GM21576 (cell line): ENCODE measurements around the gene FHOD3.

Experiments
- ATAC-seq: cut with Tn5 transposase; IDR thresholded peaks from one replicate; pipeline ENCODE4 v1.9.1; 2021; ENCODE audit warnings: mild to moderate bottlenecking, moderate library complexity; ENCODE audit not compliant: unreplicated experiment

The FHOD3 gene

DNA sequence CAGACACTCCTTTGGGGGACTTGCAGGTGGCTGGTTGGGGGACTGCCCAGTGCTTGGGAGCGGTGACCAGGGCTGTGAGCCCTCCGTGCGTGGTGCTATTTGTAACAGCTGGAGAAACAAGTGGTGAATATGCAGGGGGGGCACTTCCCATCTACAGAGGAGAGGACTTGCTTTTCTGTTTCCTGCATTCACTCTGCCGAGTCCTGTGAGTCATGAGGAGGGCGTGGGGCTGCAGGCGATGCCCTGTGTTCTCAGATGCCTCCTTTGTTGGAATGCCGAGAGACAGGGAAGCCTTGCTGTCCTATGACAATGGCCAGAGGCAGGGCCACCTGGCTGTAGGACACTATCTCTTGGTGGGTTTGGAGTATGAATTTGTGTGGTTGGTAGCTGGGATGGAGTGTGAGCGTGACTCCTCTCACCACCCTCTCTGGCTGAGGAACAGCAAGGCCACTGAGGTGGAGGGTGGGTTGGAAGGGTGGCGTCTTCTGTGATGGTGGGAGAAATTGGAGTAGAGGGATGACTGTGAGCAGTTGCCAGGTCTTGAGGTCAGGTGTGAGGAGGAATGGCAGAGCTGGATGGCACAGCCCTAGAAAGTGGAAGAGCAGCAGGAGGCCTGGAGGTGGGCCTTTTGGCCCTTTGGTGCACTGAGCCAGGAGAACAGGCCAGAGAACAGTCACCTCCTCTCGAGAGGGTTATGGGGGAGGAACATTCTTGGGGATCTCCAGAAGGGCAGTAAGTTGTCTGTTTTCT lies 24.3 kb downstream of the FHOD3 start:
- ATAC-seq: no peak

DNA sequence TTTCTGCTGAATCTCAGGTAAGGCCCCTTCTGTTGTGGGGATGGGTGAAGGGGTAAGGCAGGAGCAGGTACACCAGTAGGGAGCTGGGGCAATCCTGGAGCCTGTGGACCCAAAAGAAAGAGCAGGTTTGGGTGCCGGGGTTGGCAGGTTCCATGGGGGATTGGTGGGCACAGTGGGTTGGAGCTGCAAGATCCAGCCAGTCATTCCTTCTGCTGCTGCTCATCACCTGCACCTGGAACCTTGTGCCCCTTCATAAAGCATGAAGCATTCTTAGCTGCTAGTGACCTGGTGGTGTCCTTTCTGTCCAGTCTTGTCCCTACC lies 24.9 kb downstream of the FHOD3 start:
- no peak for ATAC-seq

DNA sequence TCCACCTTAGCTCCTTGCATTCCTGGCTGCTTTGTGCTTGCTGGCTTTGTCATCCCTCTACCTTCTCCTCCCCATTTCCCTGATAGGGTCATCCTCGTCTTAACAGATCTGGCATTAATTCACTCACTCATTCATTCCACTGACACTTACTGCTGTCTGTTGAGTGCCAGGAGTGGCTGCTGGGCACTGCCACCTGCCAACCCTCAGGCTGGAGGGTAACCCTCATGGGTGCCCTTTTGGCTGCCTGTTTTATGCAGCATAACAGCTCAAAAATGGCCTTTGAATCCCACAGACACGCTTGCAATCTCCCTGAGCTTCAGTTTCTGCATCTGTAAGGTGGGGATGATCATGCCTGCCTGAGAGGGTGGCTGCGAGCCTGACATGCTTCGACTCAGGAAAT lies 25.2 kb downstream of the FHOD3 start:
- ATAC-seq: no peak

DNA sequence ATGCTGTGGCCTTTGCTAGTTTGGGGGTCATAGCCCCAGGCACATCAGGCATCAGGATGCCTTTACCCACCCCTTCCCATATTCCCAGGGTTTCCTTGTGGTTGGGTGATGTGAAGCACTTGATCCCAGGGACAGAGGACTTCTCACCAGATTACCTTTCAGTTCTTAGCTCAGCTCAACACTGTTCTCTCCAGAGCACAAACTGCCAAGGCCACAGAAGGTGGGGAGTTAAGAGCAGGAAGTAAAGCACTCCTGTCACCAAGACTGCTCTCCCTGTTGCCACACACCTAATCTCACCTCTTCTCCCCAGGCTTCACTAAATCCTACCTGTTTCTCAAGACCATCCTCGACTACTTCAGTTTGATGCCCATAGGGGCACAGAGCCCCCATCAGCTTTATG lies 25.9 kb downstream of the FHOD3 start:
- ATAC-seq: no peak

DNA sequence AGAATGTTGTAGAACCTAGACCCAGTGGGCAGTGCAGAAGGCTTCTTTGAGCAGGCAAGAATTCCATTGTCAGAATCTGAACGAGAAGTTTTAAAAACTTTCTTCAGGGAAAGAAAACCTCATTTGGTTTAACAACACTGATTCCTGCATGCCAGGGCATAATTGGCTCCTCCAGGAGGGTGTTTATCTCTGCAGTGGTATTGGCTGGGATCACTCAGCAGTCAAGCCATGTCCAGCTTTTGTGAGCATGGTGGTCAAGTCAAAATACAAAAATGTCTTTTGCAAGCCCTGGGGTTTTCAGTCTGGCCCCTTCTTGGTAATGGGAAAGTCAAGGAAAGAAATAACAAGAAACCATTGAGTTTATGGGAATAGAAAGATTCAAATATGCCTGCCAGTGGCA lies 28.3 kb downstream of the FHOD3 start:
- ATAC-seq: no peak

DNA sequence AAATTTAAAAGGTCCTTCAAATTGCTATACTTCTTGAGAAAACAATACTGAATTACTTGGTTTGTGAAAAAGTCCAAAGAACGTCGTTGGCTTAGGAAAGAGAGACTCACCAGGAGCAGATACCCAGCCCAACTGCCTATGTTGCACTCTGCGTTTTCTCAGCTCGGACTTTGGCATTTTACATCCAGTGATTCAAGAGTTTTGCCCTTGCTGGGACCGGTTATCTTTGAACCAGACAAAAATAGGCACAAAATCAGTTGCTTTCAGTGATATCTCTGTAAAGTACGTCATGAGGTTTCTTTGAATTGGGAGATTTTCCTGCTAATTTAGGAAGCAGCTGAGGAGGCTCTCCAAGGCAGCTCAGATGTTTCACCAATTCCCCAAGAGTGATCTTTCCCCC lies 29.3 kb downstream of the FHOD3 start:
- ATAC-seq: no peak

DNA sequence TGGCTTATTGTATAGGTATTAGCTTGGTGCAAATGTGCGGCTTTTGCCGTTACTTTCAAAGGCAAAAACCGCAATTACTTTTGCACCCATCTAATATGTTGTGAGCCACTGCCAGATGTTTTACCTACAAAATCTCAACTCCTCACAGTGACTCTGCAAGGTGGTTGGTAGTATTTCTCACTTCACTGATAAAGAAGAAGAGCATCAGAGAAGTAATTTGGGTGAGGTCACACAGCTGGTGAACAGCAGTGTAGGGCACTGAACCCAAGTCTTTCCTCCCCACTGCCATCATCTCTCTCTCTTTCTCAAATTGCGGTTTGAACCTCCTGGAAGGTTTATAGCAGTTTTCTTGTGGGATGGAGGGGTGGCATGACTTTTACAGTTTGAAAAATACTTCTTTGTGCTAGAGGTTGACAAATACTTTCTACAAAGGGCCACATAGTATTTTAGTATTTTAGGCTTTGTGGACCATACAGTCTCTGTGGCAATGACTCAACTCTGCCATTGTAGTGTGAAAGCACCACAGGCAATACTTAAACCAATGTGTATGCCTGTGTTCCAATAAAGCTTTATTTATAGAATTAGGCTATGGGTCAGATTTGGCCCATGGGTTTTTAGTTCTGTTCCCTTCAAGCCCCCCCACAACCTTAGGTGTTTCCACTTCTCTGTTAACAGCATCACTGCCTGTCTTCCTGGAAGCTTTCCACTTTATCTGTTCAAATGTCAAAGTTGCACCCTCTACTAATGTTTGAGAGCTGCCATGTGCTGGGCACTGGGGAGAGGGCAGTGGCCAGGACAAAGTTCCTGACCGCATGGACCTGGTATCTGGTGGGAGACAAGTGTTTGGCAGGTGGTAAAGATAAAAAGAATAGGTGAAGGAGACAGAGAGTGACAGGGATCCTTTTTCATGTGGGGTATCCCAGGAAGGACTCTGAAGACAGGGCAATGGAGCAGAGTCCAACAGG lies 30.1 kb downstream of the FHOD3 start:
- no peak for ATAC-seq

DNA sequence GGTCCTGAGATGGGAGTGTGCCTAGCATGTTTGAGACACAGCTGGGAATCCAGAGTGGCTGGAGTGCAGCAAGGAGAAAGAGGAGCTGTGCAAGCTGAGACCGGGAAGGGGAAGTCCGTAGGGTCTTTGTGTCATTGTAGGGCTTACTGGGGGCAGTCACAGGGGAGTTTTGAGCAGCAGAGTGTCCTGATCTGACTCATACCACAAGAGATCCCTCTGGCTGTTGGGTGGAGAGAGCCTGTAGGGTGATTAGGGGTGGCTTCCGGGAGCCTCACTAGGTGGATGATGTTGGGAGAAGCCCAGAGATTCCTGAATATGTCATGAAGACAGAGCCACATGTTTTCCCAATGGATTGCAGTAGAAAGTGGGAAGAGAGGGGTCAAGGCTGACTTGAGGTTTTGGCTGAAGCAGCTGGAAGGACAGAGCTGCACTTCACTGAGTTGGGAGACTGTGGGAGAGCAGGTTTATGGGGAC lies 30.9 kb downstream of the FHOD3 start:
- ATAC-seq: no peak

DNA sequence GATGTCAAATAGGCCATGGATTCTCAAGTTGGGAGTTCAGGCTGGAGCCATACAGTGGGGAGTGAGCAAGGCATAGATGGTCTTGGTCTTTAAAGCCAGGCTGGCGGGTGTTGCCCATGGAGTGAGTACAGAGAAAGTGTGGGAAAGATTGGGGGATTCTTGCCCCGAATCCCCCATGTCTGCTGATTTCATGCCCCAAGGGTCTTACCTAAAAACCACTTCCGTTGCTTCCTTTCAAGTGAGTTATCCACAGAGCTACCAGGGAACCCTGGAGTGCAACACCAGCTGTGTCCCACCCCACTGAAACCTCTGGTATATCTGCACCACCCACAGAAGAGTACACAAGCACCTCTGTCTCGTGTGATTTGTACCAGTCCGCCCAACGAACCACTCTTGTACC lies 31.4 kb downstream of the FHOD3 start:
- ATAC-seq: no peak

DNA sequence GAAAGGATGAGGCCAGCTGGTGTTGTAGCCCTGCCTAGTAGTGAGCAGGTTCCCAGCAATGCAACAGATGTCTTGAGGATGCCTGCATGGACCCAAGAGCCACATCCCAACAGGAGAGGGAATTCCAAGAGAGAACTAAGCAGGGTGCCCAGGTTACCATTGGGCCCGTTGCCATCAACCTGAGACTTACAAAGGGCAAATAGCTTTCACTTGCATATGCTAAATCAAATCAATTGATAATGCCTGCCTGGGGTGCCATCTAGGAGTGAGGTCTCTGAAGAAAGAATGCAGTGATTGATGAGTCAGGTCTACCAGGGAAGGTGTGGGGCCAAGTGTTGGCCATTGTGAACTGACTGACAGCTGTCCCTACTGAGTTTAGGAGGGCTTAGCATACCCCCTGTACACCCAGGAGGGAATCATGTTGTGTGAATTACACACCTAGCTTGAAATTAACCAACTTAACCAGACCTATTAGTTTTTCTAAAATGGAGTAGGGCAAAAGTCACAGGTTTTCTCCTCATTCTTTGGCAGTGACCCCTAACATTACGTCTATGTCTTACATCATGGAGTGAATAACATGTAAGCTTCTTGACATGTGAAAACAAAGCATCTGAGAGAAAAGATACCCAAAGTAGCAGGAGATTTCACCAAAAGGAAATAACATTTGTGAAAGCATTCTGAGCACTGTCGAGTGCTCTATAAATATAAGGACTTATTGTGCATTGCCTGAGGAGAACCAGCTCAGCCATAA lies 32.3 kb downstream of the FHOD3 start:
- ATAC-seq: no peak

DNA sequence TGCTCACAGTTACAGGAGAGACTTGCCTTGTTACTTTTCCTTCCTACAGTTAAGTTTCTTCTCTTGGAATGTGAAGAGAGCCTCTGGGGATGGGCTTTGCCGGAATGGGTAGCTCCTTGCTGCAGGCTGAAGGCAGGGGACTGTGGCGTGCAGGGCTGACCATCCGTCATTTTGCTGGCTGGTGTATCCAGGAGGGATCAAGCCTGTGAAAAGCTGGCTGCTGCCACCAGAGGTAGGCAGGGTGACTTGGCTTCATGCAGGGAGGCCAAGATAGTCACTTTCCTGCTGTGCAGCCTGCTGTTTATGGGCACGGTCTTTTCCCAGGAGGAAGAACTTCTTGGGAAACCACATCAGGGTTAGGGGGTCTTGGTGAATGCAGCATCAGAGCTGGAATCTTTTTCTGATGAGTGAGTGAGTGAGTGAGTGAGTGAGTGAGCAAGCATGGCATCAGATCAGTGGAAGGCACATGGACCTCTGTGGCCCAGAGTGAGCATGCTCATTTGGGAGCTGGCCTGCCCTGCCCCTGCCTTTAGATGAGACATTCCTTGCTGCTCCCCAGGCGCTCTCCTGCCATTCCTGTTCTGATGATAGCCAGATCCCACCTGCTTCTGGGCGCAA lies 33.0 kb downstream of the FHOD3 start:
- ATAC-seq: no peak

DNA sequence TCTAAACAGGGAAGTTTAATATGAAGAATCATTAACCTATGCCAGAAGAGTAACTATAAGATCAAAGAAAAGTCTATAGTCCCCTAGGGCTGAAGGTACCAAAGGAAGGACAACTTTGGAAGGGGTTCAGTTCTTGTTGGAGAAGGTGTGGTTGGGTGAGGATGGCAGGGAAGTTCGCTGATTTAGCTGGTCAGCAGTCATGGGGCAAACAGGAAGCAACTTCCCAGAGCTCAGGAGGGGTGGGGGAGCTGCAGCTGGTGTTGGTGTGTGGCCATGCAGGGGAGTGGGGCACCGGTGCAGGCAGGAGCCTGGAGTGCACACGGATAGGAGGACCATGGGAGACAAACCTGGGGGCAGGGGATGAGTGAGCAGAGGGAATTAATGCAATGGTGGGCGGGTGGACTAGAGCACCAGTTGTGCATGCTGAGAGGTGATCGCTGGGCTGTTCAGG lies 34.0 kb downstream of the FHOD3 start:
- no peak for ATAC-seq

DNA sequence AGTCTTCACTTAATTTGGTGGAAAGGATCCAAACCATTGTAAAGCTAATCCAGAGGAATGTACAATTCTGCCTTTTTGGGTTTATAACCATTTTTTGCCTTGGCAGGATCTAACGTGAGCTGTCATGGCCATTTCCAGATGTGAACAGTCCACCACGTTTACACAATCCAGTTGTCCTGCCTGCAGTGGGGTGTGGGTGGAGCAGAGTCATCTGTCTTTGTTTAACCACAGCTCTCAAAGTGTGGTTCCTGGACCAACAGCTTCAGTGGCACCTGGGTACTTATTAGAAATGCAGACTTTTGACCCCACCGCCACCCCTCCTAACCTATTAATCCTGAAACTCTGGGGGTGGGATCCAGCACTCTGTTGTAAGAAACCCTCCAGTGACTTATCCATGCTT lies 35.9 kb downstream of the FHOD3 start:
- no peak for ATAC-seq

DNA sequence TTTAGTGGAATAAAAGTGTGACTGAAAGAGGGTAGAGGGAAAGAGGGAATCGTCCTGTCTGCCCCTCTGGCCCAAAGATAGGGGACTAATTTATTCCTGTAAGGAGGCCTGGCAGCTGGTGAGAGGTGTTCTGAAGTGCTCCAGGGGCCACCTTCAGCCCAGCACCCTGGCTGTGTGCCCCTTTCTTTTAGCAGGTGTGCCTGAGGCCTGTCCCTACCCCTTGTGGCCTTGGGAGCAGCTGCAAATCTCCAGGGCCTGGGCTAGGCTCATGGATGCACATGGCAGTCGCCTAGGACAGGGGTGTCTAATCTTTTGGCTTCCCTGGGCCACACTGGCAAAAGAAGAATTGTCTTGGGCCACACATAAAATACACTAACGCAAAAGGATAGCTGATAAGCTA lies 37.3 kb downstream of the FHOD3 start:
- ATAC-seq: no peak

DNA sequence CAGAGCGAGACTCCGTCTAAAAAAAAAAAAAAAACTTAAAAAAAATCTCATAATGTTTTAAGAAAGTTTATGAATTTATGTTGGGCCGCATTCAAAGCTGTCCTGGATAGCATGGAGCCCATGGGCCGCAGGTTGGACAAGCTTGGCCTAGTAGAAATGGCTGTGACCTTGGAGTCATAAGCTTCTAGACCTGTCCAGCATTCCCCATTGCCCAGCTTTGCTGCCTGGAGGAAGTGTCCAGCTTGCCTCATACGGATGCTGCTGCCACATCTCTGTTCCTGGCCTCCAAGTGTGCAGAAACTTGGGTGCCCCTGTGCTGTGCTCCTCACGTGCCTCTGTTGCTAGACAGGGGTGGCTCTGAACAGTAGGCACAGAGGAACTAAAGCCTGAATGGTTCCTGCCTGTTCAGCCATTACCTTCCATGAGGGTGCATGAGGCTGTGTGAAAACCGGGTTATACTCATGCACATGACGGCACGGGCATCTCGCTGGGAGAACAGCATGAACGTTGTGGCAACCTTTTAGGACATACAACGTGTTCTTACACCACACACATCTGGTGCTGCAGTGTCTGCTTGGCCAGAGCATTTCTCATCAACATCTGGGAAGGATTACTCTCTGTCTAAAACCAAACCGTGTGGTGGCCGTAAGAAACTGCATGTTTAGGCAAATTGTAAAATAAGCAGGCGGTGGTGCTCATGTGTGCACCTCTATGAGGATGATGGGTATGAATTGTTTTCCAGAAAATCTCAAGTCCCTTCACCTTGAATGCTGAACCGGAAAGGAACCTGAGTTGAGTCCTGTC lies 38.2 kb downstream of the FHOD3 start:
- ATAC-seq: no peak

DNA sequence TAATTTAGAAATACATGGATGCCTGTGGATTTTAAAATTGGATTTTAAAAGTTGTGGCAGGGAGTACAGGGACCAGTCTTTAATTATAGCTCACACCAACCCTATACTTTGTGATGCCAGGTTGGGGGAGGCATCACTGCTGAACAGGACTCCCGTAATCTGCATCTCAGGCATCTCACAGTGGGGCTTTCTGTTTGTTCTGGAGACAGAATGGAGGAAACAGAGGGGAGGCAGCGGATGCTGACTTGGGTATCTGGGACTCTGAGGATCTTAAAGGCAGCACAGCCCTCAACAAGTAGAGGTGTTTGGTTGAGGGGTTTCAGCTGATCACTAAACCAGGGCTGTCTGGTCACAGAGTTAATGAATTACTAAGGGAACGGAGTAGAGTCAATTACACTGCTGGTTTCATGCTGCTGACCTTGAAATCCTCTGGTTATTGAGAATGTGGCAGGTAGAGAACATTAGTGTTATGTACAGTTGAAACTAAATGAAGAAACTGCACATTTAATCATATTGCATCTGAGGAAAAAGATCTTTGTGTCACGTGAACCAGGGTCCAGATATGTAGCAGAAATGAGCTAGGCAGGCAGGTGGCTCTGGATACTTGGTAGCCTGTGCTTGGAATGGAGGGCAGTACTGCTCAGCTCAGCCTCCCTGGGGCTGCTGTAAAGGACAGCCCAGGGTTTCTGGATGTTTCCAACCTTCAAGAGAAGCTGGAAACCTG lies 40.3 kb downstream of the FHOD3 start:
- no peak for ATAC-seq

DNA sequence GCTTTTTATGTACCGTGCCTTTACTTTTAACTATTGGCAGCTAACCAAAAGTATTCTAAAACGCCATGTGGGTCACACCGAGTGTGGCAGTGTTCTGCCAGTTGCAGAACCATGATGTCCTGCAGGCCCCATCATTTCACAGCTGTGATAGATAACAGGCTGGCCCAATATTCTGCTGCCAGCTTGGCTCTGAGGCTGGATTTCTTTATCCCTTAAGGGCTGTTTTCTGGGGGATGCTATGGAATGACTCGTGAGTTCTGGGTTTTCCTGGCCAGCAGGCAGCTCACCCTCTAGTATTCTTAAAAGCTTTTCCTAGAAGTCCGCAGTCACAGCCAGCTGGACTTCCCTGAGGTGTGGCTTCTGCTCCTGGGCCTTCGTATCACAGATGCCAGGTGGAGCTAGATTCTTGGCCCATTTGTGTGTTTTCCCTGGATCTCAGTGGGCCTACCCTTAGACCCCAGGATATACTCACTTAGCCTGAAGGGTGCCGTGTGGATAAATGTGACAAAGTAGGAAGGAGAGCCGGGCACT lies 41.0 kb downstream of the FHOD3 start:
- ATAC-seq: no peak

DNA sequence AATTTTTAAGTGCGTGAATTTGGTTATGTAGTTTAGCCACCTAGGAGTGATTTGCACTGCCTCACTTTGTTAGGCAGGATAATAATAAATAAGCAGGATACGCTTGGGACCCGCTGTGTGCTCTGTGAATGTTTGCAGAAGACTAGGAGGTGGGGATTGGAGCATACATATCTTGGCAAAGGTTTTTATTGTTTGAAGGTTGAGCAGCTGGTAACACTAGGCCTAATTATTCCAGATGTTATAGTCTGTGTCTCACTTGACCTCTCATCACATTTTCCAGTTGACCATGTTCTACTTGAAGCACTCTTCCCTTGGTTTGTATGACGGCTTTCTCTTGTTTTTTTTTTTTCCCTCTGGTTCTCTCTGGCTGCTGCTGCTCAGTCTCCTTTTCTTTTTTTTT lies 42.7 kb downstream of the FHOD3 start:
- ATAC-seq: no peak

DNA sequence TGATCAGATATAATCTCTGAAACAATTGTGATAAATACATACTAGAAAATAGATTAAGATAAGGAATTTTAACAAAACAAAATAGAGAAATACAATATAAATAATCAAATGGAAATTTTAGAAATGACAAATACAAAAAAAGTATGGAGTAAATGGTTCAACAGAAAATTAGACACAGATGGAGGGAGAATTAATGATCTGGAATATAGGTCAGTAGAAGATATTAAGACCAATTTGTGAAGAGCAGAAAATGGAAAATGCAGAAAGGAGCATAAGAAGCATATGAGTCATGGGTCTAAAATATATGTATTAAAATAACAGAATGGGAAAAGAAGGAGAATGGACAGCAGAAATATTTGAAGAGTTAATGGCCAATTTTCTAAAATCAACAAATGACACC lies 44.4 kb downstream of the FHOD3 start:
- no peak for ATAC-seq
